A549 (cell line): Measurements from ENCODE around the gene BNIP5.

Experiments
- CEBPB ChIP-seq, 2 experiments: fragments of >200 bp in 1 of 2; sonication (Bioruptor Twin) in 1 of 2; formaldehyde crosslinking in 1 of 2; IDR thresholded peaks; 2 replicates each; pipeline ENCODE4 v1.6.1; 2012 to 2016
- JUN ChIP-seq, 2 experiments: fragments of >200 bp; sonication (Bioruptor Twin); formaldehyde crosslinking; IDR thresholded peaks; 2 replicates in 1 of 2; 3 replicates in 1 of 2; pipeline ENCODE4 v1.6.1; 2016 to 2017
- JUNB ChIP-seq: fragments of >200 bp; sonication (Bioruptor Twin); formaldehyde crosslinking; IDR thresholded peaks from 2 replicates; pipeline ENCODE4 v1.6.1; 2016
- KDM5A ChIP-seq: fragments of 200-600 bp; sonication (generic); IDR thresholded peaks from 2 replicates; pipeline ENCODE4 v1.6.1; 2016; ENCODE audit warnings: antibody characterized with exemption, mild to moderate bottlenecking
- SMC3 ChIP-seq: fragments of >200 bp; sonication (Bioruptor Twin); formaldehyde crosslinking; IDR thresholded peaks from 3 replicates; pipeline ENCODE4 v1.6.1; 2018; ENCODE audit warnings: inconsistent platforms
- TF ChIP-seq, protein P1 (sequence below): fragments of >200 bp; sonication (Bioruptor Twin); formaldehyde crosslinking; IDR thresholded peaks from 3 replicates; pipeline ENCODE4 v1.5.1; 2016
- TF ChIP-seq, protein P2 (sequence below): fragments of 200-600 bp; sonication (generic); IDR thresholded peaks from 2 replicates; pipeline ENCODE4 v1.6.1; 2016; ENCODE audit warnings: antibody characterized with exemption, mild to moderate bottlenecking, moderate library complexity

DNA sequence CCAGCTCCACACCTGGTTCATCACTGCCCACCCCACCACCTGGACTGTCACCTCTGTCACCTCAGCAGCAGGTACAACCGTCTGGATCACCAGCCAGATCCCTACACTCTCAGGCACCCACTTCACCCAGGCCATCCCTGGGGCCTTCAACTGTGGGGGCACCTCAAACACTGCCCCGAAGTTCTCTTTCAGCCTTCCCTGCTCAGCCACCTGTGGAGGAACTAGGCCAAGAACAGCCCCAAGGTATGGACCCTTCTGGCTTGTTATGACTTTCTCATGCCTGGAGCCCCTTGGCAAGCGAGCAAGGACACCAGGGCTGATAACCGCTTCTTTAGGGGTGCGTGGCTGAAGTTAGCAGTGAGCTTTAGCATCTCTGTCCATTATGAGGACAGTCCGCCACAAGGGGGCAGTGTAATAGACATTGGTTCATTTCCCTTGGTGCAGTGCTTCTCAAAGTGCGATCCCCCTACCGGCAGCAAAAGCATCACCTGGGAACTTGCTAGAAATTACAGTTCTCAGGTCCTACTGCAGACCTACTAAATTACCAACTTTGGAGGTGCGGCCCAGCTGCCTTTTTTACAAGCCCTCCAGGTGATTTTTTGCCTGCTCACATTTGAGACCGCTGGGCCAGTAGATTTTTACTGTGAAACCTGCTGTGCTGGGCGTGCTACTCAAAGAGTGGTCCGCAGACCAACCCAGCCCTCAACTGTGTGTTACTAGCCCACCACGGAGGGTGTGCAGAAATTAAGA is 34.3 kb downstream of the BNIP5 start:
- TF ChIP-seq SMC3 (peak; percentile 70), KDM5A (no peak), JUN (IDR thresholded peaks at IDR 0.05) (no peak), CEBPB (IDR thresholded peaks at IDR 0.05) (no peak), JUNB (no peak)
- TF ChIP-seq, protein P1, sequence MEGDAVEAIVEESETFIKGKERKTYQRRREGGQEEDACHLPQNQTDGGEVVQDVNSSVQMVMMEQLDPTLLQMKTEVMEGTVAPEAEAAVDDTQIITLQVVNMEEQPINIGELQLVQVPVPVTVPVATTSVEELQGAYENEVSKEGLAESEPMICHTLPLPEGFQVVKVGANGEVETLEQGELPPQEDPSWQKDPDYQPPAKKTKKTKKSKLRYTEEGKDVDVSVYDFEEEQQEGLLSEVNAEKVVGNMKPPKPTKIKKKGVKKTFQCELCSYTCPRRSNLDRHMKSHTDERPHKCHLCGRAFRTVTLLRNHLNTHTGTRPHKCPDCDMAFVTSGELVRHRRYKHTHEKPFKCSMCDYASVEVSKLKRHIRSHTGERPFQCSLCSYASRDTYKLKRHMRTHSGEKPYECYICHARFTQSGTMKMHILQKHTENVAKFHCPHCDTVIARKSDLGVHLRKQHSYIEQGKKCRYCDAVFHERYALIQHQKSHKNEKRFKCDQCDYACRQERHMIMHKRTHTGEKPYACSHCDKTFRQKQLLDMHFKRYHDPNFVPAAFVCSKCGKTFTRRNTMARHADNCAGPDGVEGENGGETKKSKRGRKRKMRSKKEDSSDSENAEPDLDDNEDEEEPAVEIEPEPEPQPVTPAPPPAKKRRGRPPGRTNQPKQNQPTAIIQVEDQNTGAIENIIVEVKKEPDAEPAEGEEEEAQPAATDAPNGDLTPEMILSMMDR = peak; percentile 85
- TF ChIP-seq, protein P2, sequence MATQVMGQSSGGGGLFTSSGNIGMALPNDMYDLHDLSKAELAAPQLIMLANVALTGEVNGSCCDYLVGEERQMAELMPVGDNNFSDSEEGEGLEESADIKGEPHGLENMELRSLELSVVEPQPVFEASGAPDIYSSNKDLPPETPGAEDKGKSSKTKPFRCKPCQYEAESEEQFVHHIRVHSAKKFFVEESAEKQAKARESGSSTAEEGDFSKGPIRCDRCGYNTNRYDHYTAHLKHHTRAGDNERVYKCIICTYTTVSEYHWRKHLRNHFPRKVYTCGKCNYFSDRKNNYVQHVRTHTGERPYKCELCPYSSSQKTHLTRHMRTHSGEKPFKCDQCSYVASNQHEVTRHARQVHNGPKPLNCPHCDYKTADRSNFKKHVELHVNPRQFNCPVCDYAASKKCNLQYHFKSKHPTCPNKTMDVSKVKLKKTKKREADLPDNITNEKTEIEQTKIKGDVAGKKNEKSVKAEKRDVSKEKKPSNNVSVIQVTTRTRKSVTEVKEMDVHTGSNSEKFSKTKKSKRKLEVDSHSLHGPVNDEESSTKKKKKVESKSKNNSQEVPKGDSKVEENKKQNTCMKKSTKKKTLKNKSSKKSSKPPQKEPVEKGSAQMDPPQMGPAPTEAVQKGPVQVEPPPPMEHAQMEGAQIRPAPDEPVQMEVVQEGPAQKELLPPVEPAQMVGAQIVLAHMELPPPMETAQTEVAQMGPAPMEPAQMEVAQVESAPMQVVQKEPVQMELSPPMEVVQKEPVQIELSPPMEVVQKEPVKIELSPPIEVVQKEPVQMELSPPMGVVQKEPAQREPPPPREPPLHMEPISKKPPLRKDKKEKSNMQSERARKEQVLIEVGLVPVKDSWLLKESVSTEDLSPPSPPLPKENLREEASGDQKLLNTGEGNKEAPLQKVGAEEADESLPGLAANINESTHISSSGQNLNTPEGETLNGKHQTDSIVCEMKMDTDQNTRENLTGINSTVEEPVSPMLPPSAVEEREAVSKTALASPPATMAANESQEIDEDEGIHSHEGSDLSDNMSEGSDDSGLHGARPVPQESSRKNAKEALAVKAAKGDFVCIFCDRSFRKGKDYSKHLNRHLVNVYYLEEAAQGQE = no peak
